ENCODE measurements around the gene AMDHD2.
"Not testable (repeated sequence)": the region's sequence is repeated elsewhere in the genome, so short reads cannot be mapped to it uniquely, and the experiment has no call there.

The AMDHD2 gene

GRCh38 chr16:2578905-2579304 is 58.7 kb downstream of the AMDHD2 start:
- not testable (repeated sequence) for H3K36me3 ChIP-seq (replicated peaks; ENCODE audit: insufficient read depth, low read length); H3K27me3 ChIP-seq (replicated peaks; ENCODE audit: insufficient read depth, low read length); H3K27ac ChIP-seq (ENCODE audit: low read length); DNase-seq; H3K4me3 ChIP-seq (ENCODE audit: low read length); H3K4me2 ChIP-seq (ENCODE audit: low read depth, low read length); H3K4me1 ChIP-seq (ENCODE audit: low read length); H3K9ac ChIP-seq (ENCODE audit: low read length); H4K20me1 ChIP-seq (ENCODE audit: insufficient read depth, low read length); H3K9me2 ChIP-seq (replicated peaks; ENCODE audit: insufficient read depth, low read length); H3K79me2 ChIP-seq (ENCODE audit: low read length); H3F3A ChIP-seq (ENCODE audit: insufficient read depth, low read length); H3K9me3 ChIP-seq (replicated peaks; ENCODE audit: insufficient read depth, low read length); H2AFZ ChIP-seq (ENCODE audit: low read length)

DNA sequence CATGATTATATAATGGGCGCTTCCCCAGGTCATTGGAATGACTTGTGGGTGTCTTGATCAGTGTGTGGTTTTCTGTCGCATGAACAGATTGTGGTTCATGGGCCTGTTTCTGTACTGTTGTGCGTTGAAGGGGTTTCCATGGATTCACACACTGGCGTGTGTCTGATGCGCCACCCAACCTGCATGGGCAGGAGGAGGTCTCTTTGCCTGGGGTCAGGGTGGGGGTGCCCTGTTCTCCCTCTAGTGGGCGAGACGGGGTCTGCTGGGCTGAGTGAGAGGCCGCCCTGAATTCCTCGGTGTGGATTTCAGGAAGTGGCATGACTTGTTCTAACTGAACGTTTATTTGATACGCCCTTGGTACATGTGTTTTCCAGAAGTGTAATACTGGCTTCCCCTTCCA is 60.0 kb downstream of the AMDHD2 start:
- not testable (repeated sequence) for H3K4me1 ChIP-seq (ENCODE audit: low read length); H3K4me3 ChIP-seq (ENCODE audit: low read length); H3K79me2 ChIP-seq (ENCODE audit: low read length); H3K36me3 ChIP-seq (replicated peaks; ENCODE audit: insufficient read depth, low read length); H2AFZ ChIP-seq (ENCODE audit: low read length); H3F3A ChIP-seq (ENCODE audit: insufficient read depth, low read length); H3K9ac ChIP-seq (ENCODE audit: low read length); DNase-seq; H3K4me2 ChIP-seq (ENCODE audit: low read depth, low read length); H3K9me2 ChIP-seq (replicated peaks; ENCODE audit: insufficient read depth, low read length); H3K27me3 ChIP-seq (replicated peaks; ENCODE audit: insufficient read depth, low read length); H4K20me1 ChIP-seq (ENCODE audit: insufficient read depth, low read length); H3K27ac ChIP-seq (ENCODE audit: low read length); H3K9me3 ChIP-seq (replicated peaks; ENCODE audit: insufficient read depth, low read length)

DNA sequence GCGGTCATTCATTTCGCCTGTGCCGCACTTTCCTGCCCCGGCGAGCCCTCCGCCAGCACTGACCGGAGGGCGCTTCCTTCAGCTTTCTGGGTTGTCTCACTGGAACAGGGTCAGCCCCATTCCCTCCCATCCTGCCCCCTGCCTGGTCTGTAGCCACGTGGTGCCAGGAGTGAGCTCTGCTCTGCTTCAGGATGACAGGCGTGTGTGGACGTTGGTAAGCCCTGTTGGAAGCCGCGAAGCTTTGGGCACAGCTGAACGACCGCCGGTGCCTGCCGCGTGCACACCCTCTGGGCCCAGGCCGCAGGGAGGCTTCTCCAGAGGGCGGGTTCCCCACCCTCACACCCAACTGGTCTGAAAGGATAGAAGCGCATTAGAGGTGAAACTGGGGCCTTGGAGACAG is 60.6 kb downstream of the AMDHD2 start:
- not testable (repeated sequence) for H3F3A ChIP-seq (ENCODE audit: insufficient read depth, low read length); H3K9me3 ChIP-seq (replicated peaks; ENCODE audit: insufficient read depth, low read length); DNase-seq; H4K20me1 ChIP-seq (ENCODE audit: insufficient read depth, low read length); H3K27me3 ChIP-seq (replicated peaks; ENCODE audit: insufficient read depth, low read length); H3K36me3 ChIP-seq (replicated peaks; ENCODE audit: insufficient read depth, low read length); H3K9ac ChIP-seq (ENCODE audit: low read length); H2AFZ ChIP-seq (ENCODE audit: low read length); H3K27ac ChIP-seq (ENCODE audit: low read length); H3K4me3 ChIP-seq (ENCODE audit: low read length); H3K9me2 ChIP-seq (replicated peaks; ENCODE audit: insufficient read depth, low read length); H3K4me1 ChIP-seq (ENCODE audit: low read length); H3K4me2 ChIP-seq (ENCODE audit: low read depth, low read length); H3K79me2 ChIP-seq (ENCODE audit: low read length)

Measured in MM.1S (cell line).